IMR-90 (cell line): ENCODE measurements around the gene PRAMEF12. TPM values are rescaled to one million over a fixed set of nuclear protein-coding genes. Genes with fewer than 3 reads are reported as not detected.
"Not testable (repeated sequence)": the region's sequence is repeated elsewhere in the genome, so short reads cannot be mapped to it uniquely, and the experiment has no call there.

ENCODE experiments used
- ATAC-seq: fragments of 200-7000 bp; cut with Tn5 transposase; 2 replicates; pipeline ENCODE4 v1.9.1; 2020; ENCODE audit warnings: low read depth, mild to moderate bottlenecking, moderate library complexity
- BruUV-seq: library from RNA; stranded (reverse); fragments of 400-500 nt; replicated peaks from 2 replicates; lab custom pipeline; 2021; lab: Mats Ljungman, UMichigan
- CTCF ChIA-PET: fragments of 300-600 bp; formaldehyde crosslinking; extraction: SDS; loops from one replicate; lab custom pipeline; 2021; ENCODE audit warnings: antibody characterized with exemption; lab: Yijun Ruan, JAX
- POLR2A ChIA-PET: fragments of 300-600 bp; sonication (Branson Sonifier 250); formaldehyde crosslinking; loops from one replicate; lab custom pipeline; 2022; ENCODE audit warnings: antibody characterized with exemption; ENCODE audit not compliant: unreplicated experiment; lab: Charles Lee
- DNase-seq: peaks from one replicate; pipeline ENCODE4 v3.0.0; 2013
- H2AFZ ChIP-seq: replicated peaks from 2 replicates; pipeline ENCODE3; 2013; ENCODE audit warnings: low read length, mild to moderate bottlenecking; ENCODE audit not compliant: poor library complexity
- H2AK5ac ChIP-seq: 2 replicates; pipeline ENCODE4 v1.6.1; 2013; ENCODE audit warnings: low read depth, low read length, inconsistent platforms
- H2AK9ac ChIP-seq: replicated peaks from 2 replicates; pipeline ENCODE3; 2013; ENCODE audit warnings: mild to moderate bottlenecking, low read depth, low read length, moderate library complexity; ENCODE audit not compliant: poor library complexity
- H2BK120ac ChIP-seq: 2 replicates; pipeline ENCODE4 v1.6.1; 2013; ENCODE audit warnings: low read depth, low read length, inconsistent platforms
- H2BK15ac ChIP-seq: 3 replicates; pipeline ENCODE4 v1.6.1; 2013; ENCODE audit warnings: low read depth, low read length, inconsistent platforms
- H2BK20ac ChIP-seq: 2 replicates; pipeline ENCODE4 v1.6.1; 2013; ENCODE audit warnings: low read depth, mild to moderate bottlenecking, inconsistent platforms, low read length, moderate library complexity
- H2BK5ac ChIP-seq: 2 replicates; pipeline ENCODE4 v1.6.1; 2013; ENCODE audit warnings: mild to moderate bottlenecking, low read depth, low read length, inconsistent platforms; ENCODE audit not compliant: poor library complexity, severe bottlenecking
- H3K14ac ChIP-seq: replicated peaks from 2 replicates; pipeline ENCODE4 v1.6.1; 2013; ENCODE audit warnings: low read depth, low read length, inconsistent platforms
- H3K18ac ChIP-seq: 2 replicates; pipeline ENCODE4 v1.6.1; 2013; ENCODE audit warnings: low read depth, low read length, control low read depth
- H3K23ac ChIP-seq: 2 replicates; pipeline ENCODE4 v1.6.1; 2013; ENCODE audit warnings: low read depth, low read length, inconsistent platforms
- H3K27ac ChIP-seq: 2 replicates; pipeline ENCODE4 v1.5.1; 2013; ENCODE audit warnings: mild to moderate bottlenecking, control low read depth, low read length; ENCODE audit not compliant: insufficient read depth
- H3K27me3 ChIP-seq: 2 replicates; pipeline ENCODE4 v1.6.1; 2013; ENCODE audit warnings: low read length; ENCODE audit not compliant: control insufficient read depth, insufficient read depth
- H3K36me3 ChIP-seq: 2 replicates; pipeline ENCODE4 v1.6.1; 2013; ENCODE audit warnings: low read length, mixed read lengths; ENCODE audit not compliant: control insufficient read depth, insufficient read depth
- H3K4ac ChIP-seq: 2 replicates; pipeline ENCODE4 v1.6.1; 2013; ENCODE audit warnings: low read depth, low read length, inconsistent platforms
- H3K4me1 ChIP-seq: 2 replicates; pipeline ENCODE4 v1.6.1; 2013; ENCODE audit warnings: low read length, mixed read lengths; ENCODE audit not compliant: control insufficient read depth, insufficient read depth
- H3K4me2 ChIP-seq: 2 replicates; pipeline ENCODE4 v1.6.1; 2013; ENCODE audit warnings: low read depth, mild to moderate bottlenecking, control low read depth, low read length, moderate library complexity
- H3K4me3 ChIP-seq: 2 replicates; pipeline ENCODE4 v1.5.1; 2013; ENCODE audit warnings: low read depth, mild to moderate bottlenecking, control low read depth, low read length, moderate library complexity; ENCODE audit not compliant: insufficient read depth
- H3K56ac ChIP-seq: 2 replicates; pipeline ENCODE4 v1.6.1; 2013; ENCODE audit warnings: low read length, inconsistent platforms; ENCODE audit not compliant: insufficient read depth; ENCODE audit errors: extremely low read depth
- H3K79me1 ChIP-seq, 2 experiments: 2 replicates each; pipeline ENCODE4 v1.6.1; 2013; ENCODE audit warnings: low read length in 2 of 2, inconsistent platforms in 1 of 2, low read depth in 1 of 2
- H3K9ac ChIP-seq: 2 replicates; pipeline ENCODE4 v1.6.1; 2013; ENCODE audit warnings: low read depth, low read length, control low read depth
- H3K9me1 ChIP-seq: 2 replicates; pipeline ENCODE4 v1.6.1; 2013; ENCODE audit warnings: low read length, inconsistent platforms; ENCODE audit not compliant: insufficient read depth
- H3K9me3 ChIP-seq: 2 replicates; pipeline ENCODE4 v1.6.1; 2013; ENCODE audit warnings: low read length; ENCODE audit not compliant: control insufficient read depth, insufficient read depth
- H4K20me1 ChIP-seq: 2 replicates; pipeline ENCODE4 v1.6.1; 2013; ENCODE audit warnings: low read length, inconsistent platforms; ENCODE audit not compliant: insufficient read depth
- H4K5ac ChIP-seq: 2 replicates; pipeline ENCODE4 v1.6.1; 2013; ENCODE audit warnings: mild to moderate bottlenecking, low read depth, low read length, control low read depth
- H4K8ac ChIP-seq, 2 experiments: 2 replicates each; pipeline ENCODE4 v1.6.1; 2013; ENCODE audit warnings: low read depth in 2 of 2, low read length in 2 of 2, control low read depth in 1 of 2, inconsistent platforms in 1 of 2
- H4K91ac ChIP-seq: 2 replicates; pipeline ENCODE4 v1.6.1; 2013; ENCODE audit warnings: low read depth, low read length, inconsistent platforms; ENCODE audit not compliant: insufficient read depth
- WGBS, 2 experiments: methylation state at CpG; one replicate each; pipeline versions ENCODE4 v1.1.5 to v1.1.7; 2013; ENCODE audit warnings: missing lambda C conversion rate in 2 of 2; ENCODE audit not compliant: insufficient read length in 1 of 2; ENCODE audit errors: extremely low coverage in 2 of 2; 5-methylcytosine and 5-hydroxymethylcytosine counted together
- dilution Hi-C: fragments of 300-500 bp; cut with HindIII; formaldehyde crosslinking; loops from one replicate; pipeline ENCODE4 v1.14.3; 2018; ENCODE audit warnings: low sequenced_read_pairs; ENCODE audit not compliant: unreplicated experiment
- in situ Hi-C: fragments of 300-500 bp; cut with MboI; formaldehyde crosslinking; loops from 3 replicates; pipeline ENCODE4 v1.14.3; 2019; ENCODE audit warnings: low sequenced_read_pairs, inconsistent platforms, mixed read lengths
- intact Hi-C: fragments of 100-400 bp; cut with micrococcal nuclease; formaldehyde crosslinking; loops from 2 replicates; pipeline ENCODE4 v1.10.0; 2022
- polyA plus RNA-seq, 3 experiments: library from polyadenylated mRNA; depleted of rRNA; stranded (reverse); fragments of >200 nt; gene quantifications; 2 replicates each; pipeline ENCODE4 v1.2.3, GENCODE V29; 2012; ENCODE audit warnings: low replicate concordance in 1 of 3
- total RNA-seq: library from RNA; depleted of rRNA; stranded (reverse); fragments of >200 nt; gene quantifications from 2 replicates; pipeline ENCODE4 v1.2.3, GENCODE V29; 2012

PRAMEF12 gene
- total and polyA plus RNA-seq, 2 of the 4 experiments (the other 2 are of a cell fraction) = not detected

- DNase-seq, H3K9me3 ChIP-seq, H2BK15ac ChIP-seq, H4K5ac ChIP-seq, in situ Hi-C loops, H4K8ac ChIP-seq, POLR2A ChIA-PET, H2AFZ ChIP-seq, H3K4me1 ChIP-seq, dilution Hi-C loops, H3K18ac ChIP-seq, H3K4ac ChIP-seq, intact Hi-C loops, H4K91ac ChIP-seq, H3K23ac ChIP-seq, H3K4me2 ChIP-seq, H2BK120ac ChIP-seq, H2AK5ac ChIP-seq, H4K20me1 ChIP-seq, BruUV-seq, H3K4me3 ChIP-seq, H2BK5ac ChIP-seq, H3K9ac ChIP-seq, H2BK20ac ChIP-seq, H3K79me1 ChIP-seq, CTCF ChIA-PET, ATAC-seq, H3K27ac ChIP-seq, H3K9me1 ChIP-seq, H3K27me3 ChIP-seq, H3K36me3 ChIP-seq, H3K56ac ChIP-seq, H2AK9ac ChIP-seq, H3K14ac ChIP-seq: not testable (repeated sequence)
- WGBS, 2 experiments = no CpG with 5 or more reads among the region's 8 CpGs
Observed at GRCh38 chr1:12784729-12785128, 11.2 kb downstream of the PRAMEF12 start.

- H2BK20ac ChIP-seq, H2BK15ac ChIP-seq, H4K8ac ChIP-seq, H3K18ac ChIP-seq, H4K5ac ChIP-seq, H4K20me1 ChIP-seq, H2AK5ac ChIP-seq, H3K79me1 ChIP-seq, H3K4me1 ChIP-seq, BruUV-seq, H3K4ac ChIP-seq, H3K9me1 ChIP-seq, H3K14ac ChIP-seq, intact Hi-C loops, H4K91ac ChIP-seq, CTCF ChIA-PET, H2AFZ ChIP-seq, DNase-seq, H3K56ac ChIP-seq, H3K36me3 ChIP-seq, POLR2A ChIA-PET, H3K4me2 ChIP-seq, H3K23ac ChIP-seq, ATAC-seq, in situ Hi-C loops, dilution Hi-C loops, H3K4me3 ChIP-seq, H3K9me3 ChIP-seq, H2BK5ac ChIP-seq, H3K27ac ChIP-seq, H3K27me3 ChIP-seq, H3K9ac ChIP-seq, H2AK9ac ChIP-seq, H2BK120ac ChIP-seq: not testable (repeated sequence)
- no CpG with 5 or more reads among the region's 5 CpGs for WGBS, 2 experiments
Observed at GRCh38 chr1:12791097-12791496, 17.6 kb downstream of the PRAMEF12 start, which contains the start of gene PRAMEF1. TSS of gene PRAMEF1 (plus strand) at chr1:12791397. CDS start at chr1:12793228, 1,831 bp downstream.
